ENCODE data around the gene GPR183.
A peak's percentile ranks its signal among the peaks of the same experiment; 100 is the strongest.

Gene GPR183

DNA sequence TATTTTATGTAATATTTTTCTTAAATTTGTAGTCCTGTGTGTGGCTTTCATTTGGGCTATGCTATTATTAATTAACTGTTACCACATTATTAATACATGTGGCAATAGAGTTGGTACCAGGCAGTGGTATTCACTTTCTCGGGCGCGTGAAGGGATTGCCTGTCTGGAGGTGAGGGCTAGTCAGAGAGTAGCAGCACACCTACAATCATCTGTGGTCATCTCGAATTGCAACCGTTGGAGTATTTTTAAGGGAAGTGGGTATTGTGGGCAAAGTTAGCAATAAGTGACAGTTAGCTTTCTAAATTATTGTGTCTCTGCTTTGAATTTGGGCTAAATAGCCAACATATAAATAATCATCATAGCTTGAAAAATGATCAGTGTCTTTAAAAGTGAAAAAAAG, 29.0 kb downstream of the GPR183 start:
- Histone ChIP-seq H4K8ac (ENCODE audit: low read depth, low read length) (no peak overlapping the region), H4K5ac (ENCODE audit: low read length) (no peak overlapping the region), H3K36me3 (ENCODE audit: control insufficient read depth, insufficient read depth, low read length) (no peaks in the 10 kb centered on the region), H2BK5ac (ENCODE audit: low read length) (no peak overlapping the region), H2AK5ac (ENCODE audit: low read length) (no peak overlapping the region), H2BK15ac (replicated peaks; ENCODE audit: low read depth) (no peak overlapping the region), H3K23ac (ENCODE audit: low read length) (no peak overlapping the region), H3K56ac (ENCODE audit: low read length) (no peak overlapping the region), H3K9ac (ENCODE audit: low read length) (no peak overlapping the region), H3K4me2 (ENCODE audit: low read length) (no peak overlapping the region), H3K27ac (ENCODE audit: low read depth, low read length) (no peak overlapping the region), H3K18ac (ENCODE audit: low read length) (no peak overlapping the region), H3K4me3 (ENCODE audit: low read length) (no peak overlapping the region), H3K79me1 (ENCODE audit: low read length) (peaks cover 3% of the 10 kb centered on the region), H2BK120ac (ENCODE audit: low read depth, low read length) (no peak overlapping the region), H3K4ac (ENCODE audit: low read depth, low read length) (no peak overlapping the region), H3K4me1 (ENCODE audit: control insufficient read depth, low read depth, low read length) (no peaks in the 10 kb centered on the region), H3K27me3 (ENCODE audit: insufficient read depth, low read length, poor library complexity) (no peaks in the 10 kb centered on the region), H3K79me2 (ENCODE audit: control insufficient read depth, insufficient read depth, low read length) (no peaks in the 10 kb centered on the region)
- WGBS (ENCODE audit: extremely low coverage, insufficient coverage, low lambda C conversion rate), result no CpG with 5 or more reads among the region's 5 CpGs
- no peak for DNase-seq

DNA sequence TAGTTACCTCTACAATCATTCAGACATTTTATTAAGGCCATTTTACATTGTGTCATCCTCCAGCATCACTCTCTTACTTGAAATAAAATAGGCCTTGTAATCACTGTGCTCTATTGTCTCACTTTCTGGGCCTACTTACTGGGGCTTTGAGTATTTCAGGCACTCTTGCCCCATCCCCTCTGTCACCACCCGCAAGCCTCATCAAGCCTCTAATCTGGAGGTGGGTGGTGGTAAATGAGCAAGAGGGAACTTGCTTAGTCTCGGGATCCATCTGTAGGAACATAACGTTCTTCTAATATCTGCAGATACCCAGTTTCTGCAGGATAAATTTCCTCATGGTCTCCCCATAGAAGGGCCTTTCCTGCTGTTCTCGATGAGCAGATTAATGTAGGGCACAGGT, 29.6 kb downstream of the GPR183 start:
- no peaks in the 10 kb centered on the region for H3K27me3 ChIP-seq (ENCODE audit: insufficient read depth, low read length, poor library complexity)
- peaks cover 3% of the 10 kb centered on the region for H3K79me1 ChIP-seq (ENCODE audit: low read length)
- H3K4ac ChIP-seq (ENCODE audit: low read depth, low read length), result no peak overlapping the region
- H4K5ac ChIP-seq (ENCODE audit: low read length), result no peak overlapping the region
- H3K9ac ChIP-seq (ENCODE audit: low read length), result no peak overlapping the region
- H3K18ac ChIP-seq (ENCODE audit: low read length), result no peak overlapping the region
- no CpG with 5 or more reads among the region's 4 CpGs for WGBS (ENCODE audit: extremely low coverage, insufficient coverage, low lambda C conversion rate)
- H2BK5ac ChIP-seq (ENCODE audit: low read length), result no peak overlapping the region
- H3K36me3 ChIP-seq (ENCODE audit: control insufficient read depth, insufficient read depth, low read length), result no peaks in the 10 kb centered on the region
- no peak for DNase-seq
- H2BK15ac ChIP-seq (replicated peaks; ENCODE audit: low read depth), result no peak overlapping the region
- no peaks in the 10 kb centered on the region for H3K4me1 ChIP-seq (ENCODE audit: control insufficient read depth, low read depth, low read length)
- H3K79me2 ChIP-seq (ENCODE audit: control insufficient read depth, insufficient read depth, low read length), result no peaks in the 10 kb centered on the region
- H3K56ac ChIP-seq (ENCODE audit: low read length), result no peak overlapping the region
- no peak overlapping the region for H3K23ac ChIP-seq (ENCODE audit: low read length)
- no peak overlapping the region for H3K4me3 ChIP-seq (ENCODE audit: low read length)
- no peak overlapping the region for H3K4me2 ChIP-seq (ENCODE audit: low read length)
- no peak overlapping the region for H2BK120ac ChIP-seq (ENCODE audit: low read depth, low read length)
- no peak overlapping the region for H3K27ac ChIP-seq (ENCODE audit: low read depth, low read length)
- H4K8ac ChIP-seq (ENCODE audit: low read depth, low read length), result no peak overlapping the region
- H2AK5ac ChIP-seq (ENCODE audit: low read length), result no peak overlapping the region

- Histone ChIP-seq H2BK5ac (ENCODE audit: low read length) (no peak overlapping the region), H2AK5ac (ENCODE audit: low read length) (no peak overlapping the region), H3K27ac (ENCODE audit: low read depth, low read length) (no peak overlapping the region), H2BK15ac (replicated peaks; ENCODE audit: low read depth) (no peak overlapping the region), H4K8ac (ENCODE audit: low read depth, low read length) (no peak overlapping the region), H3K23ac (ENCODE audit: low read length) (no peak overlapping the region), H2BK120ac (ENCODE audit: low read depth, low read length) (no peak overlapping the region), H3K79me1 (ENCODE audit: low read length) (peaks cover 4% of the 10 kb centered on the region), H3K4me2 (ENCODE audit: low read length) (no peak overlapping the region), H3K18ac (ENCODE audit: low read length) (no peak overlapping the region), H4K5ac (ENCODE audit: low read length) (no peak overlapping the region), H3K9ac (ENCODE audit: low read length) (no peak overlapping the region), H3K36me3 (ENCODE audit: control insufficient read depth, insufficient read depth, low read length) (no peaks in the 10 kb centered on the region), H3K56ac (ENCODE audit: low read length) (no peak overlapping the region), H3K79me2 (ENCODE audit: control insufficient read depth, insufficient read depth, low read length) (no peaks in the 10 kb centered on the region), H3K27me3 (ENCODE audit: insufficient read depth, low read length, poor library complexity) (no peaks in the 10 kb centered on the region), H3K4ac (ENCODE audit: low read depth, low read length) (no peak overlapping the region), H3K4me1 (ENCODE audit: control insufficient read depth, low read depth, low read length) (no peaks in the 10 kb centered on the region), H3K4me3 (ENCODE audit: low read length) (no peak overlapping the region)
- peak; percentile 46 for DNase-seq
- no CpG with 5 or more reads among the region's 2 CpGs for WGBS (ENCODE audit: extremely low coverage, insufficient coverage, low lambda C conversion rate)
Observed at GRCh38 chr13:99276706-99277105, 30.5 kb downstream of the GPR183 start.

- Histone ChIP-seq H3K4me3 (ENCODE audit: low read length) (no peak overlapping the region), H3K79me2 (ENCODE audit: control insufficient read depth, insufficient read depth, low read length) (peaks cover 2% of the 10 kb centered on the region), H3K79me1 (ENCODE audit: low read length) (peaks cover 5% of the 10 kb centered on the region), H4K5ac (ENCODE audit: low read length) (no peak overlapping the region), H2AK5ac (ENCODE audit: low read length) (no peak overlapping the region), H3K23ac (ENCODE audit: low read length) (no peak overlapping the region), H3K27ac (ENCODE audit: low read depth, low read length) (no peak overlapping the region), H3K9ac (ENCODE audit: low read length) (no peak overlapping the region), H4K8ac (ENCODE audit: low read depth, low read length) (no peak overlapping the region), H3K27me3 (ENCODE audit: insufficient read depth, low read length, poor library complexity) (no peaks in the 10 kb centered on the region), H2BK15ac (replicated peaks; ENCODE audit: low read depth) (no peak overlapping the region), H3K4me2 (ENCODE audit: low read length) (no peak overlapping the region), H2BK120ac (ENCODE audit: low read depth, low read length) (no peak overlapping the region), H3K18ac (ENCODE audit: low read length) (no peak overlapping the region), H3K4me1 (ENCODE audit: control insufficient read depth, low read depth, low read length) (no peaks in the 10 kb centered on the region), H3K56ac (ENCODE audit: low read length) (no peak overlapping the region), H3K36me3 (ENCODE audit: control insufficient read depth, insufficient read depth, low read length) (no peaks in the 10 kb centered on the region), H2BK5ac (ENCODE audit: low read length) (no peak overlapping the region), H3K4ac (ENCODE audit: low read depth, low read length) (no peak overlapping the region)
- no peak for DNase-seq
- no CpG with 5 or more reads among the region's 1 CpG for WGBS (ENCODE audit: extremely low coverage, insufficient coverage, low lambda C conversion rate)
Observed at GRCh38 chr13:99275093-99275469, 32.1 kb downstream of the GPR183 start.

DNA sequence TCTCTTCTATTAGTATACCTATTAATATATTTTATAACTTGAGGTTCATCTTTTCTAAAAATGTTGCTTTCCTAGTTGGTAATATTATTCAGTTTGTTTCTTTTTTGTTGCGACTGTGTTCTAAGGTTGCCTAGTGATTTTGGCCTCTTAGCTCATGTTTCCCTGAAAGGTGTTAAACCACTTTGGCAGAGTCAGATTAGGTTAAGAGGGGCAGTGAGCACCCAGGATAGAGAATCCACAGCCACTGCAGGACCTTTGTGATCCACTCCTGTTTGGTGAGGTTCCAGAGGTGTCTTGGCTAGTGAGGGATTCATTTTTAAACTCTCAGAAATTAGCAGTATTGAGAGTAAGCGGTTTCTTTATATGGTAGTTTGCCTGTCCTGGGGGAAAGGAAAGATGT, 34.1 kb downstream of the GPR183 start:
- H4K5ac ChIP-seq (ENCODE audit: low read length), result no peak overlapping the region
- no peak overlapping the region for H2AK5ac ChIP-seq (ENCODE audit: low read length)
- no CpG with 5 or more reads among the region's 2 CpGs for WGBS (ENCODE audit: extremely low coverage, insufficient coverage, low lambda C conversion rate)
- H3K4me1 ChIP-seq (ENCODE audit: control insufficient read depth, low read depth, low read length), result no peaks in the 10 kb centered on the region
- no peak overlapping the region for H3K27ac ChIP-seq (ENCODE audit: low read depth, low read length)
- peak; percentile 50 for DNase-seq
- no peak overlapping the region for H4K8ac ChIP-seq (ENCODE audit: low read depth, low read length)
- no peak overlapping the region for H3K56ac ChIP-seq (ENCODE audit: low read length)
- H2BK15ac ChIP-seq (replicated peaks; ENCODE audit: low read depth), result no peak overlapping the region
- H3K4me3 ChIP-seq (ENCODE audit: low read length), result no peak overlapping the region
- H2BK5ac ChIP-seq (ENCODE audit: low read length), result no peak overlapping the region
- H3K79me2 ChIP-seq (ENCODE audit: control insufficient read depth, insufficient read depth, low read length), result peaks cover 2% of the 10 kb centered on the region
- H3K4me2 ChIP-seq (ENCODE audit: low read length), result no peak overlapping the region
- H2BK120ac ChIP-seq (ENCODE audit: low read depth, low read length), result no peak overlapping the region
- no peaks in the 10 kb centered on the region for H3K36me3 ChIP-seq (ENCODE audit: control insufficient read depth, insufficient read depth, low read length)
- H3K18ac ChIP-seq (ENCODE audit: low read length), result no peak overlapping the region
- no peak overlapping the region for H3K9ac ChIP-seq (ENCODE audit: low read length)
- no peak overlapping the region for H3K23ac ChIP-seq (ENCODE audit: low read length)
- H3K27me3 ChIP-seq (ENCODE audit: insufficient read depth, low read length, poor library complexity), result no peaks in the 10 kb centered on the region
- no peak overlapping the region for H3K4ac ChIP-seq (ENCODE audit: low read depth, low read length)
- H3K79me1 ChIP-seq (ENCODE audit: low read length), result peaks cover 5% of the 10 kb centered on the region

GRCh38 chr13:99272481-99272880, 34.7 kb downstream of the GPR183 start:
- no peak overlapping the region for H3K18ac ChIP-seq (ENCODE audit: low read length)
- peaks cover 2% of the 10 kb centered on the region for H3K79me2 ChIP-seq (ENCODE audit: control insufficient read depth, insufficient read depth, low read length)
- no peak overlapping the region for H2BK120ac ChIP-seq (ENCODE audit: low read depth, low read length)
- H3K4me2 ChIP-seq (ENCODE audit: low read length), result no peak overlapping the region
- no peaks in the 10 kb centered on the region for H3K36me3 ChIP-seq (ENCODE audit: control insufficient read depth, insufficient read depth, low read length)
- H3K56ac ChIP-seq (ENCODE audit: low read length), result no peak overlapping the region
- no peak overlapping the region for H2AK5ac ChIP-seq (ENCODE audit: low read length)
- WGBS (ENCODE audit: extremely low coverage, insufficient coverage, low lambda C conversion rate), result no CpG with 5 or more reads among the region's 2 CpGs
- H3K4ac ChIP-seq (ENCODE audit: low read depth, low read length), result no peak overlapping the region
- no peak overlapping the region for H2BK5ac ChIP-seq (ENCODE audit: low read length)
- H3K9ac ChIP-seq (ENCODE audit: low read length), result no peak overlapping the region
- H4K8ac ChIP-seq (ENCODE audit: low read depth, low read length), result no peak overlapping the region
- H4K5ac ChIP-seq (ENCODE audit: low read length), result no peak overlapping the region
- no peak overlapping the region for H2BK15ac ChIP-seq (replicated peaks; ENCODE audit: low read depth)
- H3K23ac ChIP-seq (ENCODE audit: low read length), result no peak overlapping the region
- no peak overlapping the region for H3K27ac ChIP-seq (ENCODE audit: low read depth, low read length)
- no peak overlapping the region for H3K4me3 ChIP-seq (ENCODE audit: low read length)
- H3K79me1 ChIP-seq (ENCODE audit: low read length), result peaks cover 5% of the 10 kb centered on the region
- peaks cover 2% of the 10 kb centered on the region for H3K4me1 ChIP-seq (ENCODE audit: control insufficient read depth, low read depth, low read length)
- no peaks in the 10 kb centered on the region for H3K27me3 ChIP-seq (ENCODE audit: insufficient read depth, low read length, poor library complexity)
- no peak for DNase-seq

Measured in mesendoderm (in vitro differentiated cells).